Hepatocyte (in vitro differentiated cells): ENCODE data around the gene LHPP. TPM values are rescaled to one million over a fixed set of nuclear protein-coding genes. Genes with fewer than 3 reads are reported as not detected.
A peak's percentile ranks its signal among the peaks of the same experiment; 100 is the strongest.

Source experiments
- DNase-seq: peaks from one replicate; pipeline ENCODE4 v3.0.0-alpha.2; 2016; ENCODE audit warnings: low spot score
- H2AFZ ChIP-seq: fragments of 200-600 bp; sonication (generic); 2 replicates; pipeline ENCODE4 v1.6.0; 2016; ENCODE audit warnings: antibody characterized with exemption, mild to moderate bottlenecking
- H3K27ac ChIP-seq: fragments of 200-600 bp; sonication (generic); 2 replicates; pipeline ENCODE4 v1.5.1; 2016; ENCODE audit warnings: mild to moderate bottlenecking
- H3K27me3 ChIP-seq: fragments of 200-600 bp; sonication (generic); 2 replicates; pipeline ENCODE4 v1.6.1; 2016
- H3K36me3 ChIP-seq: fragments of 200-600 bp; sonication (generic); replicated peaks from 2 replicates; pipeline ENCODE4 v1.5.1; 2016; ENCODE audit warnings: low read depth; ENCODE audit not compliant: insufficient read depth
- H3K4me1 ChIP-seq: fragments of 200-600 bp; sonication (generic); 2 replicates; pipeline ENCODE4 v1.5.1; 2016; ENCODE audit warnings: mild to moderate bottlenecking, moderate library complexity; ENCODE audit not compliant: insufficient read depth
- H3K4me2 ChIP-seq: fragments of 200-600 bp; sonication (generic); 2 replicates; pipeline ENCODE4 v1.6.0; 2016
- H3K4me3 ChIP-seq: fragments of 200-600 bp; sonication (generic); 2 replicates; pipeline ENCODE4 v1.5.1; 2016; ENCODE audit warnings: mild to moderate bottlenecking
- H3K79me2 ChIP-seq: fragments of 200-600 bp; sonication (generic); 2 replicates; pipeline ENCODE4 v1.6.0; 2017; ENCODE audit warnings: mild to moderate bottlenecking
- H3K9me2 ChIP-seq: fragments of 200-600 bp; sonication (generic); replicated peaks from 2 replicates; pipeline ENCODE4 v1.6.0; 2017; ENCODE audit warnings: mild to moderate bottlenecking; ENCODE audit not compliant: insufficient read depth
- H3K9me3 ChIP-seq: fragments of 200-600 bp; sonication (generic); 2 replicates; pipeline ENCODE4 v1.5.1; 2016; ENCODE audit warnings: low read depth, mild to moderate bottlenecking
- H4K20me1 ChIP-seq: fragments of 200-600 bp; sonication (generic); 2 replicates; pipeline ENCODE4 v1.6.0; 2016; ENCODE audit warnings: mild to moderate bottlenecking; ENCODE audit not compliant: insufficient read depth, poor library complexity, severe bottlenecking
- EZH2 ChIP-seq: fragments of 200-600 bp; sonication (generic); IDR thresholded peaks from 2 replicates; pipeline ENCODE4 v1.6.1; 2016; ENCODE audit warnings: antibody characterized with exemption, mild to moderate bottlenecking, borderline replicate concordance
- EZH2phosphoT487 ChIP-seq: fragments of 200-600 bp; sonication (generic); IDR thresholded peaks from one replicate; pipeline ENCODE4 v1.6.1; 2018; ENCODE audit warnings: antibody characterized with exemption, mild to moderate bottlenecking, low read depth, moderate library complexity; ENCODE audit not compliant: unreplicated experiment, severe bottlenecking
- WGBS: methylation state at CpG from one replicate; pipeline ENCODE4 v1.1.6; 2016; ENCODE audit warnings: low lambda C conversion rate; ENCODE audit errors: missing lambda C conversion rate; 5-methylcytosine and 5-hydroxymethylcytosine counted together
- polyA plus RNA-seq: library from polyadenylated mRNA; unstranded; fragments of >200 nt; fragmentation: Nextera tagmentation; extraction: Ambion mirVana; gene quantifications from 2 replicates; pipeline ENCODE4 v1.2.1, GENCODE V29; 2016
- total RNA-seq: library from RNA; depleted of rRNA; stranded (reverse); fragments of >200 nt; gene quantifications from 2 replicates; pipeline ENCODE4 v1.2.3, GENCODE V29; 2014
- TF ChIP-seq, protein P1 (sequence below): fragments of 200-600 bp; sonication (generic); IDR thresholded peaks from 2 replicates; pipeline ENCODE4 v1.5.1; 2016; ENCODE audit warnings: antibody characterized with exemption, mild to moderate bottlenecking; ENCODE audit not compliant: poor library complexity

LHPP gene
- total and polyA plus RNA-seq, 2 experiments from 2014 or later, result 29.4 to 30.3 TPM

- Histone ChIP-seq H3K9me2 (no peaks in the 10 kb centered on the region), H3K27ac (no peak overlapping the region), H2AFZ (no peak overlapping the region), H3K4me1 (peaks cover 15% of the 10 kb centered on the region), H4K20me1 (no peaks in the 10 kb centered on the region), H3K36me3 (no peaks in the 10 kb centered on the region), H3K27me3 (no peaks in the 10 kb centered on the region), H3K4me2 (no peak overlapping the region), H3K9me3 (no peaks in the 10 kb centered on the region), H3K4me3 (no peak overlapping the region), H3K79me2 (no peaks in the 10 kb centered on the region)
- WGBS, result 69% methylated on average over 9 of the region's 9 CpGs
- TF ChIP-seq, protein P1, sequence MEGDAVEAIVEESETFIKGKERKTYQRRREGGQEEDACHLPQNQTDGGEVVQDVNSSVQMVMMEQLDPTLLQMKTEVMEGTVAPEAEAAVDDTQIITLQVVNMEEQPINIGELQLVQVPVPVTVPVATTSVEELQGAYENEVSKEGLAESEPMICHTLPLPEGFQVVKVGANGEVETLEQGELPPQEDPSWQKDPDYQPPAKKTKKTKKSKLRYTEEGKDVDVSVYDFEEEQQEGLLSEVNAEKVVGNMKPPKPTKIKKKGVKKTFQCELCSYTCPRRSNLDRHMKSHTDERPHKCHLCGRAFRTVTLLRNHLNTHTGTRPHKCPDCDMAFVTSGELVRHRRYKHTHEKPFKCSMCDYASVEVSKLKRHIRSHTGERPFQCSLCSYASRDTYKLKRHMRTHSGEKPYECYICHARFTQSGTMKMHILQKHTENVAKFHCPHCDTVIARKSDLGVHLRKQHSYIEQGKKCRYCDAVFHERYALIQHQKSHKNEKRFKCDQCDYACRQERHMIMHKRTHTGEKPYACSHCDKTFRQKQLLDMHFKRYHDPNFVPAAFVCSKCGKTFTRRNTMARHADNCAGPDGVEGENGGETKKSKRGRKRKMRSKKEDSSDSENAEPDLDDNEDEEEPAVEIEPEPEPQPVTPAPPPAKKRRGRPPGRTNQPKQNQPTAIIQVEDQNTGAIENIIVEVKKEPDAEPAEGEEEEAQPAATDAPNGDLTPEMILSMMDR, result no peak
- no peak for TF ChIP-seq EZH2phosphoT487
- TF ChIP-seq EZH2, result no peak
- DNase-seq, result no peak
Measured at GRCh38 chr10:124564881-124565280, 103.3 kb downstream of the LHPP start.

- Histone ChIP-seq H3K9me2 (no peaks in the 10 kb centered on the region), H2AFZ (no peak overlapping the region), H3K4me1 (peaks cover 8% of the 10 kb centered on the region), H3K36me3 (no peaks in the 10 kb centered on the region), H3K27ac (no peak overlapping the region), H3K27me3 (no peaks in the 10 kb centered on the region), H3K4me3 (no peak overlapping the region), H3K9me3 (no peaks in the 10 kb centered on the region), H3K79me2 (no peaks in the 10 kb centered on the region), H3K4me2 (no peak overlapping the region), H4K20me1 (no peaks in the 10 kb centered on the region)
- WGBS, result 59% methylated on average over 27 of the region's 27 CpGs
- DNase-seq, result no peak
- TF ChIP-seq EZH2, result no peak
- TF ChIP-seq, protein P1, result peak; percentile 35
Measured at GRCh38 chr10:124565565-124566221, 104.1 kb downstream of the LHPP start.

GRCh38 chr10:124566222-124566888 lies 104.7 kb downstream of the LHPP start:
- TF ChIP-seq, protein P1, result no peak
- TF ChIP-seq EZH2phosphoT487 (no peak), EZH2 (no peak)
- Histone ChIP-seq H4K20me1 (no peaks in the 10 kb centered on the region), H3K4me2 (no peak overlapping the region), H3K27me3 (no peaks in the 10 kb centered on the region), H3K36me3 (no peaks in the 10 kb centered on the region), H3K79me2 (no peaks in the 10 kb centered on the region), H3K4me3 (no peak overlapping the region), H3K9me3 (no peaks in the 10 kb centered on the region), H3K9me2 (no peaks in the 10 kb centered on the region), H2AFZ (no peak overlapping the region), H3K27ac (no peak overlapping the region), H3K4me1 (peaks cover 1% of the 10 kb centered on the region)
- no peak for DNase-seq
- 95% methylated on average over 9 of the region's 9 CpGs for WGBS
